ENCODE results near the gene PLCXD1. TPM values are rescaled to one million over a fixed set of nuclear protein-coding genes. Genes with fewer than 3 reads are reported as not detected.

Gene PLCXD1
- total RNA-seq, 1 donor from 2014 or later = 34.4 TPM

GRCh38 chrX:311156-312129 is 30.3 kb downstream of the PLCXD1 start:
- Histone ChIP-seq H3K27me3 (no peaks in the 10 kb centered on the region), H3K36me3 (peaks cover 76% of the 10 kb centered on the region), H3K4me3 (no peak overlapping the region), H3K9me3 (no peaks in the 10 kb centered on the region), H3K27ac (no peak overlapping the region), H3K4me1 (no peaks in the 10 kb centered on the region)
- ATAC-seq (peak; percentile 3), DNase-seq (peak; percentile 59)
- TF ChIP-seq, protein P1, sequence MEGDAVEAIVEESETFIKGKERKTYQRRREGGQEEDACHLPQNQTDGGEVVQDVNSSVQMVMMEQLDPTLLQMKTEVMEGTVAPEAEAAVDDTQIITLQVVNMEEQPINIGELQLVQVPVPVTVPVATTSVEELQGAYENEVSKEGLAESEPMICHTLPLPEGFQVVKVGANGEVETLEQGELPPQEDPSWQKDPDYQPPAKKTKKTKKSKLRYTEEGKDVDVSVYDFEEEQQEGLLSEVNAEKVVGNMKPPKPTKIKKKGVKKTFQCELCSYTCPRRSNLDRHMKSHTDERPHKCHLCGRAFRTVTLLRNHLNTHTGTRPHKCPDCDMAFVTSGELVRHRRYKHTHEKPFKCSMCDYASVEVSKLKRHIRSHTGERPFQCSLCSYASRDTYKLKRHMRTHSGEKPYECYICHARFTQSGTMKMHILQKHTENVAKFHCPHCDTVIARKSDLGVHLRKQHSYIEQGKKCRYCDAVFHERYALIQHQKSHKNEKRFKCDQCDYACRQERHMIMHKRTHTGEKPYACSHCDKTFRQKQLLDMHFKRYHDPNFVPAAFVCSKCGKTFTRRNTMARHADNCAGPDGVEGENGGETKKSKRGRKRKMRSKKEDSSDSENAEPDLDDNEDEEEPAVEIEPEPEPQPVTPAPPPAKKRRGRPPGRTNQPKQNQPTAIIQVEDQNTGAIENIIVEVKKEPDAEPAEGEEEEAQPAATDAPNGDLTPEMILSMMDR (IDR thresholded peaks at IDR 0.05) = no peak
- intact Hi-C loops (cut with DNase I) = no loop called here

DNA sequence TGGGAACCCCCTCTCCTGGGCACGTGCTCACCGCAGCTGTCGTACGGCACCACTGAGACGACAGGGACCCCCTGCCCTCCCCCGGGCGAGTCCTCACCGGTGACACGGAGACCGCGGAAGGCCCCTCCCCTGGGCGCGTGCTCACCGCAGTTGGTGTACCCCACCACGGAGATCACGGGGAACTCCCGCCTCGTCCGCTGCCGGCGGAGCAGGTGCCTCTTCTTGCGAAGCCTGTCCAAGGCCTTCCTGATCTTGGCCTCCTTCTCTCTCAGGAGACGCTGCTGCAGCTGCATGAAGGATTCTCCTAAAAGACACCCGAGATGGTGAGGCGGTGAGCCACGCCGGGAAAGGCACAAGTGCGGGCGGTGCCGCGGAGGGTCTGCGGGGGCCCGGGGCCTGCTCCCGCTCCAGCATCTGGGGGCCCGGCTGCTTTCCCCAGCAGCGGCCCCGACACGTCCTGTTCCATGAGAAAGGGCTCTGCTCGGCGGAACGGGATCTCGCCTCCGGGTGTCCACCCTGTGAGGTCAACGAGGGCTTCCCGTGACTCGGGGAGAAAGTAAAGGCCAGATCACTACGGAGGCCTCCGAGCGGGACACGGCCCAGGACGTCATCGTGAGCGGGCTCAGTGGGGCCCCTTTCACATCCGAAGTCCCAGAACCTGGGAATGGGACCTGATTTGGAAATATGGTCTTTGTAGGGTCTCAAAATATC is 31.6 kb downstream of the PLCXD1 start:
- no peak overlapping the region for H3K27ac ChIP-seq
- H3K9me3 ChIP-seq = no peaks in the 10 kb centered on the region
- no peaks in the 10 kb centered on the region for H3K27me3 ChIP-seq
- H3K4me1 ChIP-seq = no peaks in the 10 kb centered on the region
- H3K36me3 ChIP-seq = peaks cover 63% of the 10 kb centered on the region
- DNase-seq (peak; percentile 67), ATAC-seq (peak; percentile 2)
- intact Hi-C loops (cut with DNase I) = no loop called here
- TF ChIP-seq, protein P1 (IDR thresholded peaks at IDR 0.05) = no peak
- H3K4me3 ChIP-seq = no peak overlapping the region

DNA sequence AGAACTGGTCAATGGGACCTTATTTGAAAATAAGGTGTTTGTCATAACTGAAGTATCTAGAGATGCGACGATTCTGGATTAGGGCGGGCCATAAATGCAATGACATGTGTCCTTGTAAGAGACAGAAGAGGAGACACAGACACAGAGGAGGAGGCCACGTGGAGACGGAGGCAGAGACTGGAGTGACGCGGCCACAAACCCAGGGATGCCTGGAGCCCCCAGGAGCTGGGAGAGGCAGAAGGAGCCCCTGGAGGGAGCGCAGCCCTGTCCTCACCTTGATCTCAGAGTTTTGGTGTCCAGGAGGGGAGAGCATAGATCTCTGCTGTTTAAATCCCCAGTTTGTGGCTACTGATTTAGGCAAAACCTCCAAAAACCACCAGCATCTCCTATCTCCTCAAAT is 32.4 kb downstream of the PLCXD1 start:
- intact Hi-C loops (cut with DNase I) = no loop called here
- H3K4me3 ChIP-seq = no peak overlapping the region
- TF ChIP-seq, protein P1 (IDR thresholded peaks at IDR 0.05) = no peak
- H3K4me1 ChIP-seq = no peaks in the 10 kb centered on the region
- no peaks in the 10 kb centered on the region for H3K9me3 ChIP-seq
- DNase-seq (no peak), ATAC-seq (no peak)
- no peaks in the 10 kb centered on the region for H3K27me3 ChIP-seq
- H3K27ac ChIP-seq = no peak overlapping the region
- peaks cover 56% of the 10 kb centered on the region for H3K36me3 ChIP-seq

- Histone ChIP-seq H3K4me3 (no peak overlapping the region), H3K36me3 (peaks cover 50% of the 10 kb centered on the region), H3K4me1 (no peaks in the 10 kb centered on the region), H3K9me3 (no peaks in the 10 kb centered on the region), H3K27ac (no peak overlapping the region), H3K27me3 (no peaks in the 10 kb centered on the region)
- intact Hi-C loops (cut with DNase I) = no loop called here
- DNase-seq (no peak), ATAC-seq (no peak)
- TF ChIP-seq, protein P1 (IDR thresholded peaks at IDR 0.05) = no peak
Observed at GRCh38 chrX:314049-314448, 32.9 kb downstream of the PLCXD1 start.

- Histone ChIP-seq H3K4me1 (peaks cover 4% of the 10 kb centered on the region), H3K36me3 (peaks cover 46% of the 10 kb centered on the region), H3K9me3 (no peaks in the 10 kb centered on the region), H3K4me3 (no peak overlapping the region), H3K27me3 (no peaks in the 10 kb centered on the region), H3K27ac (no peak overlapping the region)
- DNase-seq = peak; percentile 63
- intact Hi-C loops (cut with DNase I) = no loop called here
- no peak for ATAC-seq
- TF ChIP-seq, protein P1 (IDR thresholded peaks at IDR 0.05) = no peak
Observed at GRCh38 chrX:314781-315595, 33.8 kb downstream of the PLCXD1 start.

Measured in upper lobe of right lung (tissue), 1 donor.